ENCODE measurements around the gene LCK.
"Not testable (repeated sequence)": the region's sequence is repeated elsewhere in the genome, so short reads cannot be mapped to it uniquely, and the experiment has no call there.

LCK gene

DNA sequence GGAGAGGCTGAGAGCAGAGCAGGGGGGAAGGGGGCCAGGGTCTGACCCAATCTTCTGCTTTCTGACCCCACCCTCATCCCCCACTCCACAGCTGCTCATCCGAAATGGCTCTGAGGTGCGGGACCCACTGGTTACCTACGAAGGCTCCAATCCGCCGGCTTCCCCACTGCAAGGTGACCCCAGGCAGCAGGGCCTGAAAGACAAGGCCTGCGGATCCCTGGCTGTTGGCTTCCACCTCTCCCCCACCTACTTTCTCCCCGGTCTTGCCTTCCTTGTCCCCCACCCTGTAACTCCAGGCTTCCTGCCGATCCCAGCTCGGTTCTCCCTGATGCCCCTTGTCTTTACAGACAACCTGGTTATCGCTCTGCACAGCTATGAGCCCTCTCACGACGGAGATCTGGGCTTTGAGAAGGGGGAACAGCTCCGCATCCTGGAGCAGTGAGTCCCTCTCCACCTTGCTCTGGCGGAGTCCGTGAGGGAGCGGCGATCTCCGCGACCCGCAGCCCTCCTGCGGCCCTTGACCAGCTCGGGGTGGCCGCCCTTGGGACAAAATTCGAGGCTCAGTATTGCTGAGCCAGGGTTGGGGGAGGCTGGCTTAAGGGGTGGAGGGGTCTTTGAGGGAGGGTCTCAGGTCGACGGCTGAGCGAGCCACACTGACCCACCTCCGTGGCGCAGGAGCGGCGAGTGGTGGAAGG lies 23.7 kb downstream of the LCK start:
- no peak for DNase-seq

GRCh38 chr1:32275424-32275823 lies 24.4 kb downstream of the LCK start:
- no peak for DNase-seq

DNA sequence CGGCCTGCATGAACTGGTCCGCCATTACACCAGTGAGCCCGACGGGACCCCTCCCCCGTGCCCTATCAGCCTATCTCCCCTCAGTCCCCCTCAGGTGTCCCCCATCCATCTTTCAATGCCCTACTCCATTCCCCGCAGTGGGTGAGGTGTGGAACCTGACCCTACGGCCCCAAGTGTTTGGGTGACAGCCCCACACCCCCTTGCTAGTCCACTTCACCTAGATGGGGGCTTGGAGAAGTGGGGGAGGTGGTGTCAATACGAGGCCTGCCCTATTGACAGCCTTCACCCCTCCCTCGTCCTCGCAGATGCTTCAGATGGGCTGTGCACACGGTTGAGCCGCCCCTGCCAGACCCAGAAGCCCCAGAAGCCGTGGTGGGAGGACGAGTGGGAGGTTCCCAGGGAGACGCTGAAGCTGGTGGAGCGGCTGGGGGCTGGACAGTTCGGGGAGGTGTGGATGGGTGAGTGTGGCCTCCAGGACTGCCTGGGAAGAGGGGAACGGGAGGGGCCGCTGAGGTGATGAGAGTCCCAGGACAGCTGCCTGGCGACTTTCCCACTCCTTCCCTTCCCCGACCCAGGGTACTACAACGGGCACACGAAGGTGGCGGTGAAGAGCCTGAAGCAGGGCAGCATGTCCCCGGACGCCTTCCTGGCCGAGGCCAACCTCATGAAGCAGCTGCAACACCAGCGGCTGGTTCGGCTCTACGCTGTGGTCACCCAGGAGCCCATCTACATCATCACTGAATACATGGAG lies 25.1 kb downstream of the LCK start:
- DNase-seq = no peak

GRCh38 chr1:32284777-32285176 lies 33.7 kb downstream of the LCK start:
- DNase-seq = not testable (repeated sequence)

- DNase-seq = no peak
Measured at GRCh38 chr1:32285658-32286057, 34.6 kb downstream of the LCK start.

DNA sequence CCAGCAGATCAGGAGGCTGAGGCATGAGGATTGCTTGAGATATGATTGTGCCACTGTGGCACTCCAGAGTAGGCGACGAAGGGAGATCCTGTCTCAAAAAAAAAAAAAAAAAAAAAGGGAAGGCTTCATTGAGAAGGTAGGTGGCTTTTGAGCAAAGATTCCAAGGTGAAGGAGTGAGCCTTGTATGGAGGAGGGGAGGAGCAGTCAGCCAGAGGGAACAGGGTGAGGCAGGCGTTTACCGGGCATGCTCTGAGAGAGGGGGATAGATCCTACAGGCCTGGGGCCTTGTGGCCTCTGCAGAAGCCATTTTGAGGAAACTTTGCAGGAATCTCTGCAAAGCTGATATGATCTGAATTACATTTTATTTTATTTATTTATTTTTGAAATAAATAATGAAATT lies 35.7 kb downstream of the LCK start:
- no peak for DNase-seq

GRCh38 chr1:32289256-32289655 lies 38.2 kb downstream of the LCK start:
- DNase-seq = no peak

- no peak for DNase-seq
Measured at GRCh38 chr1:32291145-32291707, 40.2 kb downstream of the LCK start.

DNA sequence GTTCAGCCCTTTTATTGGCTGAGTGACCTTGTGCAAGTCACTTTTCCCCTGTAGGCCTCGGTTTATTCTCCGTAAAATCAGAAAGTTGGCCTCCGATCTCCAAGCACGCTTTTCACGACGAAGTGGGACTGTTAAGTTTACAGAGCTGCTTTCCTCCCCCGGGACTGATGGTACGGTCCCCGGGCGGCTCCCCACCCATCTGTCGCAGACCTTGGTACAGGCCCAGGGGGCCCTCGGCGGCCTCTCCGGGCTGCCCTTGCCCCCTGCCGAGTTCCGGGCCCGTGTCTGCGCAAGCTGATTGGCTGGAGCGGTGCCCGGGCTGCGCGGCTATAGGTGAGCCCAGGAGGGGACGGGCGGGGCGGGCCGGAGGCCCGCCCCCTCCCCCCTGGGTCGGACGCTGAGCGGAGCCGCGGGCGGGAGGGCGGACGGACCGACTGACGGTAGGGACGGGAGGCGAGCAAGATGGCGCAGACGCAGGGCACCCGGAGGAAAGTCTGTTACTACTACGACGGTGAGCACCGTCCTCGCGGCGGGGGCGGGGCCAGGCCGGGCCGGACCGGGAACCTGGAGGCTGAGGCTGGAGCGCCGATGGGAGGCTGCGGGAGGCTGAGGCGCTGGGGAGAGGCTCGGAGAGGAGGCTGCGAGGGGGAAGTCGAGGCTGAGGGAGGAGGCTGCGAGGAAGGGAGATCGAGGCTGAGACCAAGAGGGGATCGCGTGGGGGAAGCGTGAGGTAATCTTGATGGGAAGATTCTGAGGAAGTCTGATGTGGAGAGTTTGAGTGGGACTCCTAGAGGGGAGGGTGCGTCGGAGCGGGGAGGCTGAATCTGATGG lies 40.9 kb downstream of the LCK start, which contains the start of gene HDAC1:
HDAC1 (plus strand) TSS at position 376 of the 831 bp plus-strand sequence; CDS start at position 463, 87 bp downstream.
- peak; percentile 50 for DNase-seq

DNA sequence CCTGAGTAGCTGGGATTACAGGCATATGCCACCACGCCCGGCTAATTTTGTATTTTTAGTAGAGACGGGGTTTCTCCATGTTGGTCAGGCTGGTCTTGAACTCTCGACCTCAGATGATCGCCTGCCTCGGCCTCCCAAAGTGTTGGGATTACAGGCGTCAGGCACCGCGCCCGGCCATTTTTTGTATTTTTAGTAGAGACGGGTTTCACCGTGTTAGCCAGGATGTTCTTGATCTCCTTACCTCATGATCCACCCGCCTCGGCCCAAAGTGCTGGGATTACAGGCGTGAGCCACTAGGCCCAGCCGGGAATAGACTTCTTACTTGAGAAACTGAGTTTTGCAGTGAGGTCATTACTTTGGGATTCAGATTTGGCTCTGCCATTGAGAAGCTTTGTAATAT lies 47.1 kb downstream of the LCK start:
- not testable (repeated sequence) for DNase-seq

DNA sequence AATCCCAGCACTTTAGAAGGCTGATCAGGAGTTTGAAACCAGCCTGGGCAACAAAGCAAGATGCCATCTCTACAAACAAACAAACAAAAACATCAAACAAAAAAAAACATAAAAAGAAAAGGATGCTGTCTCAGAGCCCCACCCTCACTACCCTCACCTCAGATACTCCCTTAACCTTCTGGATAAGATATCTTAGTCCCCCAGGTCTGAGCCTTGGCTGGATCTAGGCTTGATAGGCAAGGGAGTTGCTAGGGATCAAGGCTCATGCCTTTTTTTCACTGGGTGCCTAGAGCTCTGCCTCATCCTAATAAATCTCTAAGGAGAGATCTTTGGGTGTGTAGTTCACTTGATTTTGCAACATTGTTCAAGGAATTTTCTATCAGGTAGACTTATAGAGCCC lies 48.3 kb downstream of the LCK start:
- no peak for DNase-seq

- no peak for DNase-seq
Measured at GRCh38 chr1:32303358-32303757, 52.3 kb downstream of the LCK start.

DNA sequence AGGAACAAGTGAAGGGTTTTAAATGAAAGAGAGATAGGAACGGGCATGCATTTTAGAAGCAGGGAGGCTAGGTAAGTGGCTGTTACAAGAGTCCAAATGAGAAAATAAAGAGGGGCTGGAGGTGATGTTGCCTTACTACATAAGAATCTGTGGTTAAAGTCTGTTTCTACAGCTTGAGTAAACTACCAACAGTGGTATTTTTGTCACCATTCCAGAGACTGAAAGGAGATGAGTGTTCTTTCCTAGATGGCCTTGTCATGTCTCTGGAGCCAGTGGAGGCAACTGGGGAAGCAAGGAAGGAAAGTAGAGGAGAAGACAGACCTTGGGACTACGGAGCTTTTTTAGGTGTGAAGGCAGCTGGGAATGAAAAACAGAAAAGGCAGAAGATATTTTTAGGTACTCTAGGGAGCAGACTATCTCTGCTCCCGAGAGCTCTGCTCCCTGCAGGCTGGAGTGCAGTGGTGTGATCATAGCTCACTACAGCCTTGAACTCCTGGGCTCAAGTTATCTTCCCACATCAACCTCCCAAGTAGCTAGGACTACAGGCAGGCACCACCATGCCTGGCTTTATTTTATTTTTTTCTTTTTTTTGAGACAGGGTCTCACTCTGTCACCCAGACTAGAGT lies 53.0 kb downstream of the LCK start:
- no peak for DNase-seq

DNA sequence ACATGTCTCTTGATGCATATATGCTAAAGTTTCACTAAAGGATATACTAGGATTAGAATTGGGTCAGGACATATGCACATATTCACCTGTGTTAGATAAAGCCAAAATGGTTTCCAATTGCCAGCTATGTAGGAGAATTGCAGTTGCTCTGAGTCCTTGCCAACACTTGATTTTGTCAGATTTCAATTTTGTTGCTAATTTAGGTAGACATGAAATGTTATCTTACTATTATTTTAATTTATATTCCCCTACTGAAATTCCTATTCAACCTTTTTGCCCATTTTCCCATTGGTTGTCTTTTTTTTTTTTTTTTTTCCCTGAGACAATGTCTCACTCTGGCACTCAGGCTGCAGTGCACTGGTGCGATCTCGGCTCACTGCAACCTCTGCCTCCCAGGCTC lies 54.2 kb downstream of the LCK start:
- DNase-seq = no peak

DNA sequence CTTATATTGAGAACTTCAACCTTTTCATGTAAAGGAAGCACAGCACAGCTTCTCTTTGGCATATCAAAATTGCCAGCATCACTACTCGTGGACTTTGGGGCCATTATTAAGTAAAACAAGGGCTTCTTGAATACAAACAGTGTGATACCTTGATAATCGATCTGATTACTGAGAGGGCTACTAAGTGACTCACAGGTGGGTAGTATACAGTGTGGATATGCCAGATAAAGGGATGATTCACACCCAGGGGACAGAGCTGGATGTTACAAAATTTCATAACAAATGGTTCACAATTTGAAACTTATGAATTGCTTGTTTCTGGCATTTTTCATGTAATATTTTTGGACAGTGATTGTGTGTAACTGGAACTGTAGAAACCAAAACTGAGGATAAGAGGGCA lies 56.3 kb downstream of the LCK start:
- no peak for DNase-seq

DNA sequence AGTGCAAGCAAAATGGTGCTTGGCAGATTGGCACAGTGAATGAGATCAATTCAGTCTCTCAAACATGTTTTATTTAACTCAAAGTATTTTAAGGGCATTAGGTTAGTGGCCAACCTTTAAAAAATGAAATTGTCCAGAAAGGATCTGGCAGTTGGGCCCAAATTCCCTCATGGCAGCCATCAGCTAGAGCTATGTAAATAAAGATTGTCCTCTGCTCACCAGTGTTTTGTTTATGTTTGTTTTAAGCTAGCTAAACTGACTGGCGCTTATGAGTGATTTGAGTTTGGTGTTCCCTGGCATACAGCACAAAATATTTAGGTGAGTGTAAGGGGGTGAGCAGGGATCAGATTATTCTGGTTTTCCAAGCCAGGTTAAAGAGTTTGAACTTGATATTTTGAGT lies 58.9 kb downstream of the LCK start:
- DNase-seq = no peak

GRCh38 chr1:32311709-32312393 lies 60.8 kb downstream of the LCK start:
- no peak for DNase-seq

GRCh38 chr1:32316903-32317277 lies 65.8 kb downstream of the LCK start:
- DNase-seq = no peak

GRCh38 chr1:32318127-32318869 lies 67.2 kb downstream of the LCK start:
- DNase-seq = no peak

DNA sequence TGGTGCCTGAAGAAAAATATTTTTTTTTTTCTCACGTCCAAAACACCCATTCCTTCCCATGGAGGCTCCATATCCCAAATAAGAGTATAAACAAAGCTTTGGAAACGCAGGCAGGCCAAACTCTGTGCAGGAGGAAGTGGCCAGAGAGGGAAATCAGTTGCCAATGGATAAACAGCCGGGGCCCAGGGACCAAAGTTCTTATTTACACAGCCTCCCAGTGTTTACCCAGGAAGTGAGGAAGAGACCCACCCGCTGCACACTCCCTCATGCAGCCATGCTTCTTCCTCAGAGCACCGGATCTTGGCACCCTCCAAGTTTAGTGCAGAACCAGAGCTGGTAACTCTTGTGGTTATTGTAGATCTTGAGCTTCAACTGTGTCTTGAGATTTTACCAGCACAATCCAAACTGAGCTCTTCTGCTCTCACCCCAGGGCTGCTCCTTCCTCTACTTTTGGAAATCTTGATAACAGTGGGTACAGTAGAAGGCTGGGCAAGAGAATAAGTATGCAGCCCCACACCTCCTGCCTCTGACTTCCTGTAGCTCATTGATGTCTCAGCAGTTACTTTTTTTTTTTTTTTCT lies 70.7 kb downstream of the LCK start:
- DNase-seq = no peak

DNA sequence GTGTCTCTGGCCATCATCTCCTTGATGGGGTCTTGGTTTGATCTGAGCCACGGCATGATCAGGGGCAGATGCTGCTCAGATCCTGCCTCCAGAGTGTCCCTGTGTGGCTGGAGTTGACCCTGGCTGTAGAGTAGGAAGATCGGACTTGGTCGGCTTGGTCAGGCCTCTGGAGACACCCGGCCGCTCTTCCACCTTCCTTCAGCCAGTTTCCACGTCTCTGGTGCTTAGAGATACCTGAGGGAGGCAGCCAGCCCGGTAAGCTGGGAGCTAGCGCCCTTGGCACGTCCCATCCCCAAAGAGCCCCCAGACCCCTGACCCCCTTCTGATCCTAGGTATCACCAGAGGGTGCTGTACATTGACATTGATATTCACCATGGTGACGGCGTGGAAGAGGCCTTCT lies 76.1 kb downstream of the LCK start:
- no peak for DNase-seq

All from NCI-H748 treated with DMSO at 0.1 percent for 48 hours (cell line).